ENCODE data around the gene NXPH4.

- no peak for TF ChIP-seq CTCF (IDR thresholded peaks at IDR 0.05)
- TF ChIP-seq POLR2A (IDR thresholded peaks at IDR 0.05) = no peak
These were observed 11.4 kb upstream of the NXPH4 start for GRCh38 chr12:57205186-57205585.

Data from right lobe of liver (tissue), 4 donors.